NOMO-1 treated with dmso at 0.1 percent for 144 hours (cell line): ENCODE measurements around the gene HECTD4.
"Not testable (repeated sequence)": the region's sequence is repeated elsewhere in the genome, so short reads cannot be mapped to it uniquely, and the experiment has no call there.

ENCODE experiments used
- DNase-seq: peaks from one replicate; lab custom pipeline; 2025; ENCODE audit not compliant: unreplicated experiment; lab: John Stamatoyannopoulos, UW

The HECTD4 gene

GRCh38 chr12:112125250-112125999, 256.8 kb downstream of the HECTD4 start, which contains the start of gene TRAFD1:
TRAFD1 (plus strand) TSS chr12:112125560; CDS start chr12:112130523, 4,963 bp downstream.
- peak; percentile 94 for DNase-seq

GRCh38 chr12:112124918-112125249, 257.3 kb downstream of the HECTD4 start:
- no peak for DNase-seq

DNA sequence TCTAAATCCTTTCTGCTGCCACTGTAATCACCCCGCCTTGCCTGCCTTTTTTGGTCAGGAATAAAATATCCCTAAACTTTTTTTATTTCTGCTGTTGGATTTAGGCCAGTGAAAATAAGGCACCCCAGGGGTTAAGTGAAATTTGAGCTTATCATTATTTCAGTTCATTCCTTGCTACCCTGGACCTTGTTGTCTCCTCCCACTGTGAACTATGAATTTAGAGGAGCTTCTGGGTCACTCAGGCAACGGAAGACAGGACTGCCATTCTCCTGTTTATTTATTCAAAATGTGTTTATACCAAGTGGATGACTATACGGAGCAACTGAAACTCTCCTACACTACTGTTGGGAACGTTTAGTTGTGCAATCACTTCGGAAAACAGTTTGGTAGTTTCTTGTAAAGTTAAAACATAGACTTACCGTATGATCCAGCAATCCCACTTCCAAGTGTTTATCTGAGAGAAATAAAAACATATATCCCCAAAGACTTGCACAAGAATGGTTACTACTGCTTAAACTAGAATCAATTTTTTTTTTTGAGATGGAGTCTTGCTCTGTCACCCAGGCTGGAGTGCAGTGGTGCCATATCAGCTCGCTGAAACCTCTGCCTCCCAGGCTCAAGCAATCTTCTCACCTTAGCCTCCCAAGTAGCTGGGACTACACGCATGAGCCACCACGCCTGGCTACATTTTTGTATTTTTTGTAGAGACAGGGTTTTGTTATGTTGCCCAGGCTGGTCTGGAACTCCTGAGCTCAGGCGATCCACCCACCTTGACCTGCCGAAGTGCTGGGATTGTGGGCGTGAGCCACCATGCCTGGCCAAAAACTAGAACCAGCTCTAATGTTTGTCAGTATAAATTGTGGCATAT, 259.2 kb downstream of the HECTD4 start:
- DNase-seq, result no peak

DNA sequence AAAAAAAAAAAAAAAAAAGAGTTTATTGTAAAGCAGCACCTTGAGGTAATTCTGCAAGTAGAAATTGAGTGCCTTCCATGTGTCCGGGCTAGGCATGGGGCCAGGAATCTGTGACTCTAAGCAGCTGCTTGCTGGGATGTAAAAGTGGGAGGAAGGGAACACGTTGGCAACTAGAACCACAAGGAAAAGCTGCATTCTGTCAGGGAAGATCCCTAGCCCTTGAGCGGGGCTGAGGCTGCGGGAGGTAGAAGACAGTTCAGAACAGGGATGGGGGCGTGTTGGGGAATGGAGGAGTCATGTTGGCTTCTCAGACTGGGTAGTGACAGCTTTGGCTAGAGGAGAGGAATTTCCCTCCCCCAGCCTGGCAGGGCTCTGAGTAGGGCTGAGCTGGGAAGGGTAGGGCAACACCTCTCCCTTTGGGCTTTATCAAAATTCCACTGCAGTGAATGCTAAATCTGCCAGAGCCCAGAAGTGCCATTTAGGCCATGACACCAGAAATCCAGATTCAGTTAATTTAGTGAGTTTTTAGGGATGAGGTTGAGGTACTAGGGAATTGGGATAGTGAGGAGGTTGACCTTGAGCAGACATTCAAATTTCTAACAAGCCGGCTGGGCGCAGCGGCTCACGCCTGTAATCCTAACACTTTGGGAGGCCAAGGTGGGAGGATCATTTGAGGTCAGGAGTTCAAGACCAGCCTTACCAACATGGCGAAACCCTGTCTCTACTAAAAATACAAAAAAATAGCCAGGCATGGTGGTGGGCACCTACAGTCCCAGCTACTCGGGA, 260.3 kb downstream of the HECTD4 start:
- DNase-seq, result no peak

DNA sequence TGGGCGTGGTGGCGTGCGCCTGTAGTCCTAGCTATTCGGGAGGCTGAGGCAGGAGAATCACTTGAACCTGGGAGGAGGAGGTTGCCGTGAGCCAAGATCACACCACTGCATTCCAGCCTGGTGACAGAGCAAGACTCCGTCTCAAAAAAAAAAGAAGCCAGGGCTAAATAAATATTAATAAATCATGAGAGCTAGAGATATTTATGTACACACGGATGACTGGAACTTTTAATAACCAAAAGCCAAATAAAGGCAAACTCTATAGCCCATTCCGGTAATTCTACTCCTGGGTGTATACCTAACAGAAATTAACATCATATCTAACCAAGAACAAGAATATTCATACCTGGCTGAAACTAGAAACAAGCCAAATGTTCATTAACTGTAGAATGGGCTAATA, 264.5 kb downstream of the HECTD4 start:
- no peak for DNase-seq

- peak; percentile 14 for DNase-seq
Measured at GRCh38 chr12:112116232-112117060, 265.8 kb downstream of the HECTD4 start.

DNA sequence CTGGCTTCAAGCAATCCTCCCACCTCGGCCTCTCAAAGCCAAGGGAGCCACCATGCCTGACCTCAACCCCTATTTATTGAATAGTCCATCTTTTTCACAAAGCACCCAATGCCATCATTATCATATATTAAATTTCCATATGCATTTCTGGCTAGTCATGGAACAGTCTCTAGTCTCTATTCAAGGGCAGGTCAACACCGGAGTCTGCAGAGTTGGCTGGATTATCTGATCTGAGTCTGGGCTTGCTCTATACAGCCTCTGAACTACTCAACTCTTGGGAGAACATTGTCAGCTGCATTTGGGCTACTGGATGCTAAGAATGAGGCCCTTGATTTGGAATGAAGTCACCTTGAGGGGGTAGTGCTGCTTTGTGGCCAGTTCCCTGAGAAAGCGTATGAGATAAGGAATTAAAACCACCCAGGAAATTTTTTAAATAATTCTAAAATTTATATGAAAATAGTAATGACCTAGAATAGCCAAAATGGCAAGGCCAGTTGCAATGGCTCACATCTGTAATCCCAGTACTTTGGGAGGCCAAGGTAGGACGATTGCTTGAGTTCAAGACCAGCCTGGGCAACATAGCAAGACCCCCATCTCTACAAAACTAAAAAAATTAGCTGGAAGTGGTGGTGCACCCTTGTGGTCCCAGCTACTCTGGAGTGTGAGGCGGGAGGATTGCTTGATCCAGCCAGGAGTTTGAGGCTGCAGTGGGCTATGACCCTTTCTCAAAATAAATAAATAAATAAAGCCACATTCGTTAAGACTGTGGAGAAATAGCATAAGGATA, 266.8 kb downstream of the HECTD4 start:
- no peak for DNase-seq

- no peak for DNase-seq
Measured at GRCh38 chr12:112112409-112113133, 269.7 kb downstream of the HECTD4 start.

DNA sequence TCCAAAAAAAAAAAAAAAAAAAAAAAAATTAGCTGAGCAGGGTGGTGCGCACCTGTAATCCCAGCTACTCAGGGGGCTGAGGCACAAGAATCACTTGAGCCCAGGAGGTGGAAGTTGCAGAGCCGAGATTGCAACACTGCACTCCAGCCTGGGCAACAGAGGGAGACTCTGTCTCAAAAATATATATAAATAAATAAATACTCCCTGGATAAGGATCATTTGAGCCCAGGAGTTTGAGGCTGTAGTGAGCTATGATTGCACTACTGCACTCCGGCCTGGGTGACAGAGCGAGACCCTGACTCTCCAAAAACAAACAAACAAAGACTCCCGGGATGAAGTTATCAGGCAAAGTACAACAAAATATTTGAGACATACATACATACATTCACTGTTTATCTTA, 270.3 kb downstream of the HECTD4 start:
- no peak for DNase-seq

- DNase-seq, result not testable (repeated sequence)
Measured at GRCh38 chr12:112110787-112111662, 271.2 kb downstream of the HECTD4 start.
